Stimulated activated CD8-positive, alpha-beta memory T cell treated with anti-CD3 and anti-CD28 coated beads, Interleukin-15, amount 100 ng/mL, for 4 hours (primary cell): ENCODE data around the gene ISM2.
"Not testable (repeated sequence)": the region's sequence is repeated elsewhere in the genome, so short reads cannot be mapped to it uniquely, and the experiment has no call there.

ENCODE experiments used
- DNase-seq, 2 donors: peaks; one replicate each; pipeline ENCODE4 v3.0.0-alpha.2; 2020; ENCODE audit warnings: low read depth in 2 of 2

The ISM2 gene

GRCh38 chr14:77498120-77498979, at the start of gene ISM2:
ISM2 (minus strand) TSS chr14:77498816; CDS start chr14:77498793, 23 bp downstream.
- DNase-seq = peak in 1 of 2 donors; percentile 21

- DNase-seq = no peak
Observed at GRCh38 chr14:77547512-77548180, 49.0 kb upstream of the ISM2 start.

- not testable (repeated sequence) for DNase-seq
Observed at GRCh38 chr14:77545171-77545570, 46.6 kb upstream of the ISM2 start.

GRCh38 chr14:77544571-77544970, 46.0 kb upstream of the ISM2 start:
- no peak for DNase-seq

- no peak for DNase-seq
Observed at GRCh38 chr14:77543637-77544334, 45.2 kb upstream of the ISM2 start.

- DNase-seq = no peak
Observed at GRCh38 chr14:77543240-77543551, 44.6 kb upstream of the ISM2 start.

- no peak for DNase-seq
Observed at GRCh38 chr14:77542421-77543239, 44.0 kb upstream of the ISM2 start.

GRCh38 chr14:77541905-77542304, 43.3 kb upstream of the ISM2 start:
- no peak for DNase-seq

GRCh38 chr14:77536951-77537350, 38.3 kb upstream of the ISM2 start:
- DNase-seq = not testable (repeated sequence)

- DNase-seq = no peak
Observed at GRCh38 chr14:77531071-77531470, 32.5 kb upstream of the ISM2 start.

GRCh38 chr14:77529963-77530362, 31.3 kb upstream of the ISM2 start:
- DNase-seq = no peak

- DNase-seq = no peak
Observed at GRCh38 chr14:77529213-77529612, 30.6 kb upstream of the ISM2 start.

- not testable (repeated sequence) for DNase-seq
Observed at GRCh38 chr14:77528701-77529100, 30.1 kb upstream of the ISM2 start.

GRCh38 chr14:77526266-77526665, 27.6 kb upstream of the ISM2 start:
- DNase-seq = no peak

- DNase-seq = no peak
Observed at GRCh38 chr14:77524536-77524935, 25.9 kb upstream of the ISM2 start.

GRCh38 chr14:77523109-77523508, 24.5 kb upstream of the ISM2 start:
- no peak for DNase-seq

- no peak for DNase-seq
Observed at GRCh38 chr14:77520555-77520954, 21.9 kb upstream of the ISM2 start.

GRCh38 chr14:77516126-77516525, 17.5 kb upstream of the ISM2 start:
- no peak for DNase-seq

GRCh38 chr14:77511486-77512162, 13.0 kb upstream of the ISM2 start:
- no peak for DNase-seq

- DNase-seq = no peak
Observed at GRCh38 chr14:77509366-77509765, 10.8 kb upstream of the ISM2 start.

- DNase-seq = no peak
Observed at GRCh38 chr14:77508876-77509275, 10.3 kb upstream of the ISM2 start.
